Esophagus muscularis mucosa (tissue), 4 donors: ENCODE measurements around the gene SLC27A2. TPM values are rescaled to one million over a fixed set of nuclear protein-coding genes. Genes with fewer than 3 reads are reported as not detected.

Experiments used
- DNase-seq: peaks from one replicate; pipeline ENCODE4 v3.0.0-alpha.2; 2017; ENCODE audit errors: extremely low spot score
- H3K27ac ChIP-seq, 4 donors: fragments of 200-600 bp; sonication (generic); replicated peaks in 1 of 4; 1 replicate in 3 of 4; 2 replicates in 1 of 4; pipeline ENCODE4 v1.5.1; 2016 to 2019; ENCODE audit warnings: mild to moderate bottlenecking in 1 of 4
- H3K27me3 ChIP-seq, 4 donors: fragments of 200-600 bp; sonication (generic); one replicate each; pipeline versions ENCODE4 v1.5.1 to v1.6.0; 2016 to 2019
- H3K36me3 ChIP-seq, 4 donors: fragments of 200-600 bp; sonication (generic); one replicate each; pipeline ENCODE4 v1.5.1; 2016 to 2019
- H3K4me1 ChIP-seq, 4 donors: fragments of 200-600 bp; sonication (generic); one replicate each; pipeline ENCODE4 v1.5.1; 2016 to 2019
- H3K4me3 ChIP-seq, 4 donors: fragments of 200-600 bp; sonication (generic); 1 replicate in 2 of 4; 2 replicates in 2 of 4; pipeline ENCODE4 v1.5.1; 2016 to 2019; ENCODE audit warnings: mild to moderate bottlenecking in 4 of 4, moderate library complexity in 1 of 4
- H3K9me3 ChIP-seq, 4 donors: fragments of 200-600 bp; sonication (generic); 1 replicate in 3 of 4; 2 replicates in 1 of 4; pipeline ENCODE4 v1.5.1; 2016 to 2019
- CTCF ChIP-seq, 3 experiments: fragments of 200-600 bp in 2 of 3; fragments of 450-650 bp in 1 of 3; sonication (generic) in 2 of 3; IDR thresholded peaks; one replicate each; pipeline ENCODE4 v1.5.1; 2017 to 2019; ENCODE audit warnings: antibody characterized with exemption in 3 of 3, mild to moderate bottlenecking in 2 of 3, moderate library complexity in 1 of 3
- EP300 ChIP-seq: sonication (generic); formaldehyde crosslinking; IDR thresholded peaks from one replicate; pipeline ENCODE4 v1.6.1; 2017; ENCODE audit warnings: antibody characterized with exemption
- POLR2A ChIP-seq: fragments of 450-650 bp; IDR thresholded peaks from one replicate; pipeline ENCODE4 v1.6.1; 2017; ENCODE audit warnings: antibody characterized with exemption, moderate library complexity, mild to moderate bottlenecking, low read depth
- POLR2AphosphoS5 ChIP-seq, 2 donors: sonication (generic); formaldehyde crosslinking; IDR thresholded peaks; one replicate each; pipeline ENCODE4 v1.6.1; 2017; ENCODE audit warnings: antibody characterized with exemption in 2 of 2
- WGBS: methylation state at CpG from one replicate; pipeline ENCODE4 v1.1.5; 2018; 5-methylcytosine and 5-hydroxymethylcytosine counted together
- intact Hi-C: fragments of 100-400 bp; cut with DNase I; formaldehyde crosslinking; loops from one replicate; pipeline ENCODE4 v1.15.1; 2023
- total RNA-seq, 4 donors: library from RNA; depleted of rRNA; stranded (reverse); fragments of >200 nt; gene quantifications; one replicate each; pipeline versions ENCODE4 v1.1.0 to v1.2.1, GENCODE V29; 2016

Gene SLC27A2
- total RNA-seq, 4 donors from 2014 or later: 0.42 to 1.8 TPM; not detected in 2

- no peak for TF ChIP-seq EP300
- no peak for TF ChIP-seq POLR2A
- no peak for TF ChIP-seq CTCF (IDR thresholded peaks at IDR 0.05)
- no peak for TF ChIP-seq POLR2AphosphoS5 (IDR thresholded peaks at IDR 0.05)
- H3K27ac ChIP-seq: no peak overlapping the region
These were observed 8.2 kb downstream of the SLC27A2 start for GRCh38 chr15:50190166-50190570.

GRCh38 chr15:50190723-50191122 lies 8.7 kb downstream of the SLC27A2 start:
- WGBS: 83% methylated on average over 1 of the region's 1 CpG
- no peaks in the 10 kb centered on the region for H3K4me1 ChIP-seq
- H3K27ac ChIP-seq: no peak overlapping the region
- no peak for TF ChIP-seq EP300
- TF ChIP-seq POLR2A: no peak
- TF ChIP-seq POLR2AphosphoS5 (IDR thresholded peaks at IDR 0.05): no peak
- no peak for TF ChIP-seq CTCF (IDR thresholded peaks at IDR 0.05)
- H3K36me3 ChIP-seq: no peaks in the 10 kb centered on the region
- DNase-seq: no peak
- intact Hi-C loops: no loop called here
- H3K4me3 ChIP-seq: no peak overlapping the region
- H3K27me3 ChIP-seq: no peaks in the 10 kb centered on the region
- no peaks in the 10 kb centered on the region for H3K9me3 ChIP-seq

More at GRCh38 chr15:50190166-50190570, 8.2 kb downstream of the SLC27A2 start:
- intact Hi-C loops: no loop called here
- Histone ChIP-seq H3K4me3 (no peak overlapping the region), H3K4me1 (no peaks in the 10 kb centered on the region), H3K9me3 (no peaks in the 10 kb centered on the region), H3K27me3 (no peaks in the 10 kb centered on the region), H3K36me3 (no peaks in the 10 kb centered on the region)
- DNase-seq: no peak

- no peak for DNase-seq
- Histone ChIP-seq H3K27ac (no peak overlapping the region), H3K27me3 (no peaks in the 10 kb centered on the region), H3K4me3 (no peak overlapping the region), H3K4me1 (no peaks in the 10 kb centered on the region), H3K9me3 (no peaks in the 10 kb centered on the region), H3K36me3 (no peaks in the 10 kb centered on the region)
- TF ChIP-seq POLR2AphosphoS5 (IDR thresholded peaks at IDR 0.05) (no peak), EP300 (no peak), POLR2A (no peak), CTCF (IDR thresholded peaks at IDR 0.05) (no peak)
- WGBS: 85% methylated on average over 1 of the region's 1 CpG
- intact Hi-C loops: no loop called here
These were observed 10.2 kb downstream of the SLC27A2 start for GRCh38 chr15:50192164-50192563.

- H3K9me3 ChIP-seq: no peaks in the 10 kb centered on the region
- no peaks in the 10 kb centered on the region for H3K4me1 ChIP-seq
- no peak overlapping the region for H3K27ac ChIP-seq
- H3K4me3 ChIP-seq: no peak overlapping the region
- 78% methylated on average over 6 of the region's 6 CpGs for WGBS
- TF ChIP-seq EP300: no peak
- TF ChIP-seq POLR2A: no peak
- TF ChIP-seq CTCF (IDR thresholded peaks at IDR 0.05): no peak
- no peak for TF ChIP-seq POLR2AphosphoS5 (IDR thresholded peaks at IDR 0.05)
- DNase-seq: no peak
- intact Hi-C loops: no loop called here
- no peaks in the 10 kb centered on the region for H3K27me3 ChIP-seq
- no peaks in the 10 kb centered on the region for H3K36me3 ChIP-seq
These were observed 11.1 kb downstream of the SLC27A2 start for GRCh38 chr15:50192926-50193620.

- intact Hi-C loops: no loop called here
- H3K27me3 ChIP-seq: no peaks in the 10 kb centered on the region
- no peak for DNase-seq
These were observed 20.0 kb downstream of the SLC27A2 start for GRCh38 chr15:50202003-50202402.

More at GRCh38 chr15:50202003-50202402, 20.0 kb downstream of the SLC27A2 start:
- no peak for TF ChIP-seq CTCF (IDR thresholded peaks at IDR 0.05)
- TF ChIP-seq POLR2AphosphoS5 (IDR thresholded peaks at IDR 0.05): no peak
- TF ChIP-seq POLR2A: no peak
- no peak for TF ChIP-seq EP300
- Histone ChIP-seq H3K4me1 (no peaks in the 10 kb centered on the region), H3K36me3 (no peaks in the 10 kb centered on the region), H3K9me3 (no peaks in the 10 kb centered on the region), H3K4me3 (no peak overlapping the region), H3K27ac (no peak overlapping the region)
